Jurkat, Clone E6-1 (cell line): ENCODE data around the gene USH2A.

ENCODE experiments used
- DNase-seq: peaks from one replicate; pipeline ENCODE4 v3.0.0-alpha.2; 2011; ENCODE audit warnings: low read depth, low spot score
- H3K4me3 ChIP-seq: 2 replicates; pipeline ENCODE4 v1.5.1; 2011; ENCODE audit warnings: mild to moderate bottlenecking, low read length, control low read depth, moderate library complexity

Gene USH2A

DNA sequence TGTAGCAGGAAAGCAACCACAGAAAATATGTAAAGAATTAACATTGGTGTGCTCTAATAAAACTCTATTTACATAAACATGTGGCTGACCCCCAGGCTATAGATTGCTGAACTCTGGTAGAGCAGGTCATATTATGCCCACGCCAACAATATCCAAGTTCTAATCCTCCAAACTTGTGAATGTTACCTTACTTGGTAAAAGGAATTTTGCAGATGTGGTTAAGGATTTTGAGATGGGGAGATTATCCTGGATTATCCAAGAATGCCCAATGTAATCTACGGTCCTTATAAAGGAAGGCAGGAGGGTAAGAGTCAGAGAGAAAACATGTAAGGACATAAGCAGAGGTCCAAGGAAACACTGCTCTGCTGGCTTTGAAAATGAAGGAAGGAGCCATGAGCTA, 201.0 kb downstream of the USH2A start:
- H3K4me3 ChIP-seq: no peak overlapping the region

DNA sequence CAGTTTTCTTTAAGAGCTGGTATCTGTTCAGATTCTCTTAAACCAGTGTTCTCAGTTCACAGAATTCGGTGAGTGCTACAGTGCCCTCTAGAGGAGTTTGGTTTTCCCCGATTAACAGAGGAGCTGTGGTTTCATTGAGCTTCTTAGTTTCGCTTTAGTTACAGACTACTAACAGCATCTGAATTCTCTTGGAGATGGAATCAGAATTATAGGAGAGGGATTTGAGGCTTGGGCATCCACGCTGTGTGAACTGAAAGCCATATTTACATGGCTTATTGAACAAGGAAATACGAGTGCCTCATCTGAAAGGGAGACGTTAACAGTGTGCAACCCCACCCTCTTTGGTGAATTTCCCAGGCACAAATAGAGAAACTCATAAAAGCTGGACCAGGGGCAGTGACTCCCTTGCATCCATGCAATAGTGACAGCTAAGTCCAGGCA, 202.0 kb downstream of the USH2A start:
- H3K4me3 ChIP-seq: peak overlapping the region; percentile 47
- peak; percentile 55 for DNase-seq

More for the DNA sequence above, 201.0 kb downstream of the USH2A start:
- no peak for DNase-seq

DNA sequence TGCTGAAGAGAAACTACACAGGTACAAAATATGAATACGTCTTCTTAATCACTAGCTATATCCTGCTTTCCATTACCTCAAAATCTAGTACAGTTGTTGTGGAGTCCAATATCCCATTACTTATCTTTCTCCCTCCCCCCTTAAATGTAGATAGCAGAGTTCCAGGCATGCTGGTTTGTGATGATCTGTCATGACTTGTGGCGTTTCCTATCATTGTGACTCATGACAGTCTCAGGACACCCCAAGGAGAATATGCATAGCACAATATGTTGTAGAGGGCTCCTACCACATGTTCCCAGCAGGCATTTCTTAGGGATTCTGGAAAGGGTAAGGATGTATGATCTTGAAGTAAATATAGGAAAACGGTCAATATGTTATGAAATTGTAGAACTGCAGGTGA, 206.9 kb downstream of the USH2A start:
- H3K4me3 ChIP-seq: no peak overlapping the region
- no peak for DNase-seq

DNA sequence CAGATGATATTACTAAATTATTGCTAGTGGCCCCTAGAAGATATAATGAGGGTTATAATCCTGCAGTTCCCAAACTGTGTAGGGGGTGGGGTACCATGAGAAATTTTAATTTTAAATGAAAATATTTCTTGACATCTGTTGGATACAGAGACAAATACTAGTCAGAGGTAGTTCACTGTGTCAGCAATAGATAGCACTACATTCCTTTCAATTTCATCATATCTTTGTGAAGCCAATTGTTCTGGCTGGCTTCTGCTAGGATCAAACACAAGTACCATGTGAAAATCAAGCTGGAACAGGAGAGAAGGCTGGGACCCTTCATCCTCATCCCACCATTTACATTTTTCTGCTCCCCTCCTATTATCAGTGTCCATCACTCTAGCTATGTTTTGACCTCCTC, 208.1 kb downstream of the USH2A start:
- H3K4me3 ChIP-seq: no peak overlapping the region
- DNase-seq: no peak

DNA sequence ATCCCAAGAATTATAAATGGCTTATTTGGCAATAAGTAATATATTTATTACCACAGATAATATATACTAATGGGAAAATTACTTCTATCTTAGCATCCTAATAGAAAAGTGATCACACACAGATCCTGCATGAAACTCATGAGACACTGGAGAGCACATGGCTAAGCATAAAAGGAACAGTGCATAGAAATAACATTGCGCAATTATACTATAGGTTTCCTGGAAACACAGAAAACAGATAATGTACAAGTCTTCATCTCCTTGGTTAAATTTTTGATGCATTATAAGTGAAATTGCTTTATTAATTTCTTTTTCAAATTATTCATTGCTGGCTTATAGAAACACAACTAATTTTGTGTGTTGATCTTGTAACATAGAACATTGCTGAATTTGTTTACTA, 210.4 kb downstream of the USH2A start:
- no peak for DNase-seq
- no peak overlapping the region for H3K4me3 ChIP-seq

DNA sequence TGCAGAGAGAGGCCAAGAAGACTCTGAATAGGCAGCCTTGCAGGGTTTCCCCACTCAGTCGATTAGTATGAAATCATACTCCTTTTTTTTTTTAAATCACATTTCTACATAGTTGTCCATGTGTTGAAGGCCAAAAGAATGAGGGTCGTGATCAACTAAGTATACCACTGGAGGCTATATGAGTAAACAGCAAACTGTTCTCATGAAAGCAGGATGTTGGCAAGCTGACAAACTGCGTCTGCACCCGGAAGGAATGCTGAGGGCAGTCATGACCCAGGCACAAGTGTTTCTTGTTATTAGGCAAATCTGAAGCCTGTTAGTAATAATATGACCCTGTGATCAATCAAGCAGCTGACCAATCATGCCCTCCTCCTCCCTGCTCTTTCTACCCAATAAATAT, 213.2 kb downstream of the USH2A start:
- DNase-seq: no peak
- H3K4me3 ChIP-seq: no peak overlapping the region

DNA sequence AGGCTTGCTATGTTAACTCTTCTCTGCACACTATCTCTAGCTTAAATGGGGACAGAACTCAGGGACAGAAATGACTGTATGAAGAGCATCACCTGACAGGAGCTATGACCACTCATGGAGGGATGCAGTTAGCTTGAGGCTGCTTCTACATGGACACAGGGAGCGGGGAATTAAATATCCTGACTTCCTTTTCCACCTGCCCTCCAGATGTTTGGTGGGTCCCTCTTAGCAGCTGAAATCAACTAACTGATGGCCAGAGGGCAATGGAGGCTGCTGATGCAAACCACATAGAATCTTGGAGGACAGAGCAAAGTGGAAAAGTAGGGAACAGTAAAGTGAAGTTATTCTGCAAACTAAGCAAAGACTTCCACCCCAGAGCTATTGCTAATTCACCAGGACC, 214.1 kb downstream of the USH2A start:
- DNase-seq: no peak
- no peak overlapping the region for H3K4me3 ChIP-seq

DNA sequence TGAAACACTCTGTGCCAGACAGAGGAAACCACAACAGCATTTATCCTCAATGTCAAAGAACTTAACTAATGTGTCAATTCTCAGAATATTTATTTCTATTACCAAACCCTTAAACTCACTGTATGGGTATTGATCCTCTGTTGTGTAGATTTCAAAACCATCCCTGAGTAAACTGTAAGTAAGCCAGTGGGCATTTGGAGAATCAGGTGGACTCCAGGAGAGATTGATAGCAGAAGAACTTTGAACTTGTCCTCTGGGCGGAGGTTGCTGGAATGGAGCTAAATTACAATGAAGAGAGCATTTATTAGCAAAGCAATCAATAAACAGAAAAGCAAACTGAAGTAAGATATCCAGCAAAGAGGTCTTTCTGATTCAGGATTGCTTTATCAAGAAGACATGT, 216.1 kb downstream of the USH2A start:
- no peak for DNase-seq
- H3K4me3 ChIP-seq: no peak overlapping the region

- H3K4me3 ChIP-seq: no peak overlapping the region
- no peak for DNase-seq
These were observed 218.1 kb downstream of the USH2A start for GRCh38 chr1:216205176-216205575.

DNA sequence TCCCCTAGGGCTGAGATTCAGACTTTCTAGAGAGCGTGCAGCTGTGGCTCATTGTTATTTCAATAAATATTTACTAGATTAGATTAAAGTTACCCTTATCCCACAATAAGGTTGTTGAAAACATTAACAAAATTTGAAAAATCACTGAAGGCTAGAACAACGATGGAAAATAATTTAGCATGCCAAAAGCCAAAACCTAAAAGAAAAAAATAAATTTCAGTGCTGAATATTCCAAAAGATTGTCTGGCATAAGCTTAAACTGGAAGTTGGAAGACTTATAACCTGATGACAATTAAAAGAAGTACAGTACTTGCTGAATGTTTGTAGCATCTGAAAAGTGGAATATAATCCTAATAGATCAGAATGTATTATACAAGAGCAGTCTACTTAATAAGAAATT, 221.3 kb downstream of the USH2A start:
- no peak for DNase-seq
- H3K4me3 ChIP-seq: no peak overlapping the region

- H3K4me3 ChIP-seq: no peak overlapping the region
- no peak for DNase-seq
These were observed 222.3 kb downstream of the USH2A start for GRCh38 chr1:216200941-216201340.

GRCh38 chr1:216194721-216195120, 228.5 kb downstream of the USH2A start:
- DNase-seq: no peak
- no peak overlapping the region for H3K4me3 ChIP-seq

DNA sequence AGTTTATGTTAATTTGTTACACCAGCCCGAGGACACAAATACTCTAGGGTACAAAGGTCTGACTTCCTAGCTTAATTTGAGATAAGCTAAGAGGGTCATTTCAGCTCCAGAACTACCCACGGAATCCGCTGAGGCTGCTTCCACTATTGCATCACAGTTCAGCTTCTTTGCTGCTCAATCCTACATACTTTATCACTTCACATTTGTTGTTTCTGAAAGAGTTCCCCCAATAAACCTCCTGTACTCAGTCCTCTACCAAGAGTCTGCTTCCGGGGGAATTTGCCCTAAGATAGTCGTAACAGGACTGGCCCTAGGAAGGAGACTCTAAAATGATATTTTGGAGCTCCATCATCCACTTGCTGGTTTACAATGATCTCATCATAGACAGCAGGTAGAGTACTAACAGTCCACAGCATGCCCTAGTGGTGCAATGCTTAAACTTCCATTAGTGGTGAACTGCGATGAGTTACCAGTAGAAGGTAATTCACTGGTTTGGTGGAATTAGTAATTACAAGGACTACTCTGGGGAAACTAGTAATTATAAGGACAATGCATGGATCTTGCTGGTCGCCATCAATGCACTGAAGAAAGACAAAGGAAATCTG, 229.3 kb downstream of the USH2A start:
- DNase-seq: no peak
- no peak overlapping the region for H3K4me3 ChIP-seq

DNA sequence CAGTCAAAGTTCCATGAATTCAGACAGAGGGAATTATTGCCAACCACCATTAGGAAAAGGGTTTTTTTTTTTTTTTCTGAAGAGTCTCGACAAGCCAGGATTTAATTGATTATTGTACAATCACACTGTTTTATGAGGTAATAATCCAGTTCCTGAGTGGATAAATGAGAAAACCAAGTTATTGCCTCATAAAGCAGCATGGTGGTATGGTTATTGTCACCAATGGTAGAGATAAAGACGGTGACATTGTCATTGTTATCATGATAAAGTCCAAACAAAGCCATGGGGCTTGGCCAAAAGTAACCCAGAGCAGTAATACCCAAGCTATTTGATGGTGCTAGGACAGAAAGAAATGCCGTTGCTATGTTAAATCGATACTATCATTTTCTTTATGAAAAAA, 232.8 kb downstream of the USH2A start:
- DNase-seq: no peak
- no peak overlapping the region for H3K4me3 ChIP-seq

GRCh38 chr1:216186816-216187215, 236.4 kb downstream of the USH2A start:
- no peak for DNase-seq
- H3K4me3 ChIP-seq: no peak overlapping the region

DNA sequence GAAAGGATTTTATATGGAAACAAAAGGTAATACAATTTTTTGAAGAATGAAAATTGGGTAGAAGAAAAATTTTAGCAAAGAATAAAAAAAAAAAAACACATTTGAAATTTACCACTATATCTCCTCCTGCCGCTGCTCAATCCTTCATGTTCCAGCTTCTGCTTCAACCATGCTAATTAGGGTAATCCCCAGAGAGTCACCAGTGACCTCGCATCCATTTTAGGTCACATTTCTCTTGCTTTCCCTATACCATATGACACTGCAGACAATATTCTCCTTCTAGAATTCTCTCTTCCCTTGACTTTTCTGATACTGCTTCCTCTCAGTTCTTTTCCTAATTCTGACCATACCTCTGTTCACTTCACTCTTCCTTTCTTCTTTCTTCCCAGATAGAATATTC, 237.1 kb downstream of the USH2A start:
- H3K4me3 ChIP-seq: no peak overlapping the region
- no peak for DNase-seq

- H3K4me3 ChIP-seq: no peak overlapping the region
- no peak for DNase-seq
These were observed 239.0 kb downstream of the USH2A start for GRCh38 chr1:216184126-216184680.

- DNase-seq: no peak
- no peak overlapping the region for H3K4me3 ChIP-seq
These were observed 239.8 kb downstream of the USH2A start for GRCh38 chr1:216183454-216183853.

GRCh38 chr1:216183007-216183406, 240.2 kb downstream of the USH2A start:
- no peak overlapping the region for H3K4me3 ChIP-seq
- DNase-seq: no peak

- H3K4me3 ChIP-seq: no peak overlapping the region
- no peak for DNase-seq
These were observed 241.7 kb downstream of the USH2A start for GRCh38 chr1:216181590-216181989.

GRCh38 chr1:216178281-216178680, 245.0 kb downstream of the USH2A start:
- DNase-seq: no peak
- no peak overlapping the region for H3K4me3 ChIP-seq
